Glutamatergic neuron (in vitro differentiated cells): ENCODE data around the gene MUC6. TPM values are rescaled to one million over a fixed set of nuclear protein-coding genes. Genes with fewer than 3 reads are reported as not detected.

Source experiments
- DNase-seq: peaks from one replicate; pipeline ENCODE4 v3.0.0; 2022
- H3K27ac Mint-ChIP-seq: one replicate; pipeline ENCODE4 v1.8.0; 2020; ENCODE audit warnings: mild to moderate bottlenecking, mixed read lengths, inconsistent platforms; ENCODE audit not compliant: unreplicated experiment
- H3K27me3 Mint-ChIP-seq: one replicate; pipeline ENCODE4 v1.8.0; 2020; ENCODE audit warnings: mild to moderate bottlenecking, moderate library complexity, mixed read lengths, inconsistent platforms; ENCODE audit not compliant: unreplicated experiment
- H3K36me3 Mint-ChIP-seq: one replicate; pipeline ENCODE4 v1.8.0; 2020; ENCODE audit warnings: mild to moderate bottlenecking, mixed read lengths, inconsistent platforms; ENCODE audit not compliant: unreplicated experiment
- H3K4me1 Mint-ChIP-seq: one replicate; pipeline ENCODE4 v1.8.0; 2020; ENCODE audit warnings: mild to moderate bottlenecking, low read depth, mixed read lengths, inconsistent platforms; ENCODE audit not compliant: unreplicated experiment
- H3K4me3 Mint-ChIP-seq: one replicate; pipeline ENCODE4 v1.8.0; 2020; ENCODE audit warnings: mild to moderate bottlenecking, mixed read lengths, inconsistent platforms; ENCODE audit not compliant: unreplicated experiment
- H3K9me3 Mint-ChIP-seq: one replicate; pipeline ENCODE4 v1.8.0; 2020; ENCODE audit warnings: mild to moderate bottlenecking, moderate library complexity, mixed read lengths, inconsistent platforms; ENCODE audit not compliant: unreplicated experiment
- CTCF ChIP-seq: fragments of 200-600 bp; sonication (generic); IDR thresholded peaks from one replicate; pipeline ENCODE4 v1.5.0; 2021; ENCODE audit not compliant: partially characterized antibody, unreplicated experiment
- total RNA-seq: library from RNA; stranded (reverse); fragmentation: NEBNext Ultra II Directional; extraction: Animal tissue kit (Norgen Biotek cat#: 25700); gene quantifications from one replicate; pipeline ENCODE4 v1.2.1, GENCODE V29; 2021; ENCODE audit not compliant: unreplicated experiment

MUC6 gene
- total RNA-seq, 1 donor from 2014 or later = not detected

- DNase-seq = no peak
- Mint-ChIP-seq H3K27me3 (peaks cover 31% of the 10 kb centered on the region), H3K9me3 (peaks cover 28% of the 10 kb centered on the region), H3K27ac (peak overlapping the region; percentile 91), H3K4me1 (peaks cover 35% of the 10 kb centered on the region), H3K4me3 (no peak overlapping the region), H3K36me3 (peaks cover 5% of the 10 kb centered on the region)
- no peak for TF ChIP-seq CTCF
Measured at GRCh38 chr11:1001617-1002405, 34.7 kb downstream of the MUC6 start.

GRCh38 chr11:1000357-1001278 is 35.9 kb downstream of the MUC6 start:
- Mint-ChIP-seq H3K27ac (peak overlapping the region; percentile 91), H3K4me3 (peak overlapping the region; percentile 72), H3K4me1 (peaks cover 31% of the 10 kb centered on the region), H3K36me3 (peaks cover 5% of the 10 kb centered on the region), H3K27me3 (peaks cover 31% of the 10 kb centered on the region), H3K9me3 (peaks cover 26% of the 10 kb centered on the region)
- no peak for TF ChIP-seq CTCF
- DNase-seq = no peak

- H3K27me3 Mint-ChIP-seq = peaks cover 25% of the 10 kb centered on the region
Measured at GRCh38 chr11:999009-999408, 37.5 kb downstream of the MUC6 start.

GRCh38 chr11:997907-998306 is 38.6 kb downstream of the MUC6 start:
- H3K4me3 Mint-ChIP-seq = no peak overlapping the region

More at GRCh38 chr11:999009-999408, 37.5 kb downstream of the MUC6 start:
- H3K4me3 Mint-ChIP-seq = no peak overlapping the region
- no peak overlapping the region for H3K27ac Mint-ChIP-seq
- no peak for TF ChIP-seq CTCF
- peaks cover 25% of the 10 kb centered on the region for H3K4me1 Mint-ChIP-seq
- peaks cover 27% of the 10 kb centered on the region for H3K9me3 Mint-ChIP-seq
- DNase-seq = no peak
- peaks cover 5% of the 10 kb centered on the region for H3K36me3 Mint-ChIP-seq

More at GRCh38 chr11:997907-998306, 38.6 kb downstream of the MUC6 start:
- Mint-ChIP-seq H3K4me1 (peaks cover 24% of the 10 kb centered on the region), H3K27ac (no peak overlapping the region), H3K9me3 (peaks cover 22% of the 10 kb centered on the region), H3K27me3 (peaks cover 20% of the 10 kb centered on the region), H3K36me3 (peaks cover 5% of the 10 kb centered on the region)
- no peak for TF ChIP-seq CTCF
- no peak for DNase-seq
